ENCODE measurements around the gene PDE4D. TPM values are rescaled to one million over a fixed set of nuclear protein-coding genes. Genes with fewer than 3 reads are reported as not detected.

The PDE4D gene
- total and polyA plus RNA-seq, 10 of the 15 experiments (the other 5 are each of a cell fraction or from before 2014, with no cell fraction given): 0.87 to 4.1 (median 2.2) TPM

- H4K20me1 ChIP-seq (ENCODE audit: control insufficient read depth, insufficient read depth): no peaks in the 10 kb centered on the region
- H3K4me3 ChIP-seq: no peak overlapping the region
- no peak overlapping the region for H3K9ac ChIP-seq (ENCODE audit: control insufficient read depth, insufficient read depth, low read length)
- 45% methylated on average over 6 of the region's 6 CpGs for WGBS (ENCODE audit: insufficient coverage, insufficient replicate concordance, low lambda C conversion rate, missing lambda C conversion rate)
- DNase-seq (ENCODE audit: low read depth, low spot score): no peak
- POLR2A ChIA-PET: no interaction called here
- TF ChIP-seq POU2F2 (IDR thresholded peaks at IDR 0.05; ENCODE audit: borderline replicate concordance, low read depth, low read length) (no peak), ZNF207 (IDR thresholded peaks at IDR 0.05; ENCODE audit: borderline replicate concordance) (no peak), FOS (IDR thresholded peaks at IDR 0.05; ENCODE audit: borderline replicate concordance, extremely low read depth, insufficient read length) (no peak), CHD2 (IDR thresholded peaks at IDR 0.05; ENCODE audit: borderline replicate concordance, low read depth, low read length) (no peak), HDAC6 (IDR thresholded peaks at IDR 0.05; ENCODE audit: unreplicated experiment) (no peak)
- no peak for ATAC-seq
- H3K27me3 ChIP-seq (replicated peaks in 1 of 2; ENCODE audit: control insufficient read depth in 2 of 2, insufficient read depth in 2 of 2, low read length in 1 of 2): no peaks in the 10 kb centered on the region
- CTCF ChIA-PET: no interaction called here
- FAIRE-seq: no peak
- H3K36me3 ChIP-seq (ENCODE audit: control insufficient read depth in 2 of 2, insufficient read depth in 2 of 2, low read length in 1 of 2): no peaks in the 10 kb centered on the region
- H3K9me3 ChIP-seq (replicated peaks; ENCODE audit: control insufficient read depth, insufficient read depth, low read length): no peaks in the 10 kb centered on the region
- SMC1A ChIA-PET (ENCODE audit: uncharacterized antibody, unreplicated experiment): no interaction called here
- H3K79me2 ChIP-seq (ENCODE audit: control insufficient read depth, insufficient read depth, low read length): no peaks in the 10 kb centered on the region
- H3K27ac ChIP-seq (ENCODE audit: control insufficient read depth, insufficient read depth): no peak overlapping the region
- intact Hi-C loops (cut with micrococcal nuclease; ENCODE audit: unreplicated experiment): no loop called here
- H2AFZ ChIP-seq (ENCODE audit: control insufficient read depth, low read depth, low read length): no peak overlapping the region
- in situ Hi-C loops (cut with MboI): no loop called here
- no peaks in the 10 kb centered on the region for H3K4me1 ChIP-seq (ENCODE audit: control insufficient read depth, insufficient read depth, low read length)
- no TSS peak for BruUV-seq (replicated peaks)
- RAD21 ChIA-PET (ENCODE audit: unreplicated experiment): no interaction called here
- H3K4me2 ChIP-seq (ENCODE audit: control insufficient read depth, insufficient read depth): no peak overlapping the region
Measured at GRCh38 chr5:59093329-59093728, 800.2 kb downstream of the PDE4D start.

- POLR2A ChIA-PET: no interaction called here
- Histone ChIP-seq H2AFZ (ENCODE audit: control insufficient read depth, low read depth, low read length) (no peak overlapping the region), H3K27me3 (replicated peaks in 1 of 2; ENCODE audit: control insufficient read depth in 2 of 2, insufficient read depth in 2 of 2, low read length in 1 of 2) (no peaks in the 10 kb centered on the region), H3K79me2 (ENCODE audit: control insufficient read depth, insufficient read depth, low read length) (no peaks in the 10 kb centered on the region), H4K20me1 (ENCODE audit: control insufficient read depth, insufficient read depth) (no peaks in the 10 kb centered on the region), H3K4me1 (ENCODE audit: control insufficient read depth, insufficient read depth, low read length) (no peaks in the 10 kb centered on the region), H3K36me3 (ENCODE audit: control insufficient read depth in 2 of 2, insufficient read depth in 2 of 2, low read length in 1 of 2) (no peaks in the 10 kb centered on the region), H3K9me3 (replicated peaks; ENCODE audit: control insufficient read depth, insufficient read depth, low read length) (no peaks in the 10 kb centered on the region), H3K4me2 (ENCODE audit: control insufficient read depth, insufficient read depth) (no peak overlapping the region), H3K9ac (ENCODE audit: control insufficient read depth, insufficient read depth, low read length) (no peak overlapping the region), H3K4me3 (no peak overlapping the region), H3K27ac (ENCODE audit: control insufficient read depth, insufficient read depth) (no peak overlapping the region)
- RAD21 ChIA-PET (ENCODE audit: unreplicated experiment): no interaction called here
- 31% methylated on average over 5 of the region's 5 CpGs for WGBS (ENCODE audit: insufficient coverage, insufficient replicate concordance, low lambda C conversion rate, missing lambda C conversion rate)
- SMC1A ChIA-PET (ENCODE audit: uncharacterized antibody, unreplicated experiment): no interaction called here
- intact Hi-C loops (cut with micrococcal nuclease; ENCODE audit: unreplicated experiment) (no loop called here), in situ Hi-C loops (cut with MboI) (no loop called here)
- no peak for FAIRE-seq
- TF ChIP-seq CREM (IDR thresholded peaks at IDR 0.05; ENCODE audit: low read depth) (no peak), ASH2L (IDR thresholded peaks at IDR 0.05; ENCODE audit: borderline replicate concordance, low read depth) (no peak), KLF5 (IDR thresholded peaks at IDR 0.05; ENCODE audit: partially characterized antibody) (no peak), WRNIP1 (IDR thresholded peaks at IDR 0.05; ENCODE audit: borderline replicate concordance, low read depth, low read length) (no peak), MYC (IDR thresholded peaks at IDR 0.05; ENCODE audit: insufficient read depth, insufficient read length, insufficient replicate concordance, low read length, severe bottlenecking) (no peak)
- ATAC-seq: no peak
- CTCF ChIA-PET: interaction anchor here (0.6 kb wide), 1 partner anchor 1216 kb away, joined by 3 read pairs; no protein-coding TSS in a partner anchor
- DNase-seq (ENCODE audit: low read depth, low spot score): no peak
- BruUV-seq (replicated peaks): no TSS peak
Measured at GRCh38 chr5:59092758-59093157, 800.8 kb downstream of the PDE4D start.

All from GM12878 (cell line).